GM19395 (cell line): Measurements from ENCODE around the gene RHBDD2.
"Not testable (repeated sequence)": the region's sequence is repeated elsewhere in the genome, so short reads cannot be mapped to it uniquely, and the experiment has no call there.

ENCODE experiments used
- ATAC-seq: cut with Tn5 transposase; IDR thresholded peaks from one replicate; pipeline ENCODE4 v1.9.1; 2021; ENCODE audit warnings: mild to moderate bottlenecking, moderate library complexity; ENCODE audit not compliant: unreplicated experiment

The RHBDD2 gene

DNA sequence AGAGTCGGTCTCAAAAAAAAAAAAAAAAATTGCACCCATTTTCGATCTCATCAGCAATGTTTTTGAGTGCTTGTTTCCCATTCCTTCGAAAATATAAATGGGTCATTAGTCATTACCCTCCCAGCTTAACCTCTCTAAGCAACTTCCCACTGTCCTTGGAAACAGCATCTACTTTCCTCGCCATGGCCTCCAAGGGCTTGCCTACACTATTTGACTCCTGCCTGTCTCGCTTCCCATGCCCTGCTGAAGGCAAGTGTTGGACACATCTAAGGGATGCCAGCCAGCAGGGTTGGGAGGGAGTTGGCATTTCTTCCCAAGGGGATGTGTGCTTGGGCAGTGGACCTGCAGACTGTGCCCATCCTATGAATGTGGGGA lies 12.7 kb upstream of the RHBDD2 start:
- no peak for ATAC-seq

GRCh38 chr7:75866489-75867389 lies 12.1 kb upstream of the RHBDD2 start:
- no peak for ATAC-seq

DNA sequence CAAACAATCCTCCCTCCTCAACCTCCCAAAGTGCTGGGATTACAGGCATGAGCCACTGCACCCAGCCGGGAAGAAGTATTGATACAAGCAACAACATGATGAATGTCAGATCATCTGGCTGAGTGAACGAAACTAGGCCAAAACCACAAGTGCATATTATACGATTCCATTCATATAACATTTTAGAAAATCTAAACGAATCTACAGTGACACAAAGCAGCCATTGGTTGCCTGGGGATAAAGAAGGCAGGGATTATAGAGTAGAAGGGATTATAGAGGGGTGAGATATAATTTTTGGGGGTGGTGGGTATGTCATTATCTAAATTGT lies 11.5 kb upstream of the RHBDD2 start:
- ATAC-seq: no peak

GRCh38 chr7:75868153-75868552 lies 10.7 kb upstream of the RHBDD2 start:
- ATAC-seq: no peak

DNA sequence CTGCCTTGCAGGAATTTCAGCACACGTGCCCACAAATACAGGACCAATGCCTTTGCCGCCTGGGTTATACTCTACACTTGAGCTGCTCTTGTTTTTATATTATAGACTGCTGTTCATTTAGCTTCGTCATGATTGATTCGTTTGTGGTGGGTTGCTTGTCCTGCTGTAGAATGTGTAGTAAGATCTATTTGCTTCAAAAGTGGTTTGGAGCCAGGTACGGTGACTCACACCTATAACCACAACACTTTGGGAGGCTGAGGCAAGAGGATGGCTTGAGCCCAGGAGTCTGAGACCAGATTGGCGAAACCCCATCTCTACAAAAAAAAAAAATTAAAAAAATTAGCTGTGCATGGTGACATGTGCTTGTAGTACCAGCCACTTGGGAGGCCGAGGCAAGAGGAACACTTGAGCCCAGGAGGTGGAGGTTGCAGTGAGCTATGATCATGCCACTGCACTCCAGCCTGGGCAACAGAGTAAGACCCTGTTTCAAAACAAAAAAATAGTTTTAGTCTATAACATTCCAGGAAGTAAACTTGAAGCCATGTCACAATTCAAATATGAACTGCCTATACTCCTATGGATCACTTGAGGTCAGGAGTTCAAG lies 9.0 kb upstream of the RHBDD2 start:
- ATAC-seq: no peak

GRCh38 chr7:75870557-75871161 lies 8.2 kb upstream of the RHBDD2 start:
- no peak for ATAC-seq

- no peak for ATAC-seq
These were observed 6.6 kb upstream of the RHBDD2 start for GRCh38 chr7:75872073-75872782.

GRCh38 chr7:75874180-75874579 lies 4.7 kb upstream of the RHBDD2 start:
- not testable (repeated sequence) for ATAC-seq

DNA sequence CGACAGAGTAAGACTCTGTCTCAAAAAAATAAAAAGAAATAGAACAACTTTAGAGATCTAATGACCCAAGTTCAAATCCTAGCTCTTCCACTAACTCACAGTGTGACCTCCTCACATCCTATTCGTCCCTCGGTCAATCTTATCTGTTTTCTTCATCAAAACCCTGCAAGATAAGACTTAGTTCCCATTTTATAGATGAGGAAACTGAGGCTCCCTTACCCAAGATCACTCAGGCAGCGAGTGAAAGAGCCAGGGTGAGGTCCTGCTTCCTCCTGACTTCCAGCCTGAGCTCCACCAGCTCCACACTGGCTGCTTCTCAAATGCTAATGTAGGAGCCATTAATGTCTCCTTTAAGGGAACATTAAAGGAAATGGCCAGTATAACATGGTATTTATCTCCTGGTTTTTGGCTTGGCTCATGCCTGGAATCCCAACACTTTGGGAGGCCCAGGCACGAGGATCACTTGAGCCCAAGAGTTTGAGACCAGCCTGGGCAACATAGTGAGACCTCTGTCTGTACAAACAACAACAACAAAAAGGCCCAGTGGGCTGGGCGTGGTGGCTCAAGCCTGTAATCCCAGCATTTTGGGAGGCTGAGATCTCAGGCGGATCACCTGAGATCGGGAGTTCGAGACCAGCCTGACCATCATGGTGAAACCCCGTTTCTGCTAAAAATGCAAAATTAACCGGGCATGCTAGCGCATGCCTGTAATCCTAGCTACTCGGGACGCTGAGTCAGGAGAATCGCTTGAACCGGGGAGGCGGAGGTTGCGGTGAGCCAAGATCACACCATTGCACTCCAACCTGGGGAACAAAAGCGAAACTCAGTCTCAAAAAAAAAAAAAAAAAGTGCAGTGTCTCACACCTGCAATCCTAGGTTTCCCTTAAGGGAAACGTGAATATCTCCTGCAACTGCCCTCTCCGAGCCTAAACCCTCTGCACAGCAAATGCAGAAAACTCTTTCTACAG lies 3.4 kb upstream of the RHBDD2 start:
- ATAC-seq: no peak

DNA sequence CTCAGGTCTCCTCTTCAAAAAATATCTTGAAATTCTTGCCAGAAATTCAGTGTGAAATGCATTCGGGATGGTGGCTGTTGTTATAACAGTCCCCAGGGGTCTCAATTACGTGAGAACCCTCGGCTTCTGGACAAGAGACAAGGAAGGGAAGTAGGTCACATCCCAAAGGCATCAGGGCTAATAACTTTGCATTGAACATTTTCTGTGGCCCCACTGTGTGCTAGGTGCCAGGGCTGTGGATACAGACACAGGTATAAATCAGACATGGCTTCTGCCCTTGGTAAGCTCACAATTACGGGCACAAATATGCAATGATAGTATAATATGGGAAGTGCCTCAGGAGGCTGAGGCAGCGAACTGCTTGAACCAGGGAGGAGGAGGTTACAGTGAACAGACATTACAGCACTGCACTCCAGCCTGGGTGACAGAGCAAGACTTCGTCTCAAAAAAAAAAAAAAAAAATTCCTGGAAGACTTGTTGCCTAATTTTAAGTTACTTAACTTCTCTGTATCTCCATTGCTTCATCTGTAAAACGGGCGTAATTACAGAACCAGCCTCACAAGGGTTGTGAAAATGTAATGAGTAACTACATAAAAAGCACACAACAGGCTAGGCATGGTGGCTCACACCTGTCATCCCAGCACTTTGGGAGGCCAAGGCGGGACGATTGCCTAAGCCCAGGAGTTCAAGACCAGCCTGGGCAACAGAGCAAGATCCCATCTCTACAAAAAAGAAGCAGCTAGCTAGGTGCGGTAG lies 2.5 kb upstream of the RHBDD2 start:
- ATAC-seq: no peak

- ATAC-seq: peak; percentile 57
These were observed 494 bp upstream of the RHBDD2 start for GRCh38 chr7:75878312-75878768.

- no peak for ATAC-seq
These were observed 944 bp downstream of the RHBDD2 start for GRCh38 chr7:75879771-75880184.

DNA sequence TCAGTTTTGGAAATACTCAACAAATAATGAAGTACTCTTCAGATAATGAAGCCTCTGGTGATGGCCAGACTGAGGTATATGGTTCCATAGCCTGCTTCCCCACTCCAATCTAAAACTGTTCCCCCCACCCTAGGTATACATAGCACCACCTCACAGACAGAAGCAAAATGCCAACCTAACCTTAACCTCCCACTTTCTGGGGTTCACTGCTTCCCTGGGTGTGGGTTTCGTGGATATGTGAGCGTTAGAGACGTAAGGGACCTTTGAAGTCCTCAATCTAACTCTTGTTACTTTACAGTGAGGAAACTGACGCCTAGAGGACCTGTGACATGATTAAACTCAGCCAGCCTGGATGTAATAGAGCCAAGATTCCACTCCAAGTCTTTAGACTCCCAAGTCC lies 1.4 kb downstream of the RHBDD2 start:
- ATAC-seq: no peak

DNA sequence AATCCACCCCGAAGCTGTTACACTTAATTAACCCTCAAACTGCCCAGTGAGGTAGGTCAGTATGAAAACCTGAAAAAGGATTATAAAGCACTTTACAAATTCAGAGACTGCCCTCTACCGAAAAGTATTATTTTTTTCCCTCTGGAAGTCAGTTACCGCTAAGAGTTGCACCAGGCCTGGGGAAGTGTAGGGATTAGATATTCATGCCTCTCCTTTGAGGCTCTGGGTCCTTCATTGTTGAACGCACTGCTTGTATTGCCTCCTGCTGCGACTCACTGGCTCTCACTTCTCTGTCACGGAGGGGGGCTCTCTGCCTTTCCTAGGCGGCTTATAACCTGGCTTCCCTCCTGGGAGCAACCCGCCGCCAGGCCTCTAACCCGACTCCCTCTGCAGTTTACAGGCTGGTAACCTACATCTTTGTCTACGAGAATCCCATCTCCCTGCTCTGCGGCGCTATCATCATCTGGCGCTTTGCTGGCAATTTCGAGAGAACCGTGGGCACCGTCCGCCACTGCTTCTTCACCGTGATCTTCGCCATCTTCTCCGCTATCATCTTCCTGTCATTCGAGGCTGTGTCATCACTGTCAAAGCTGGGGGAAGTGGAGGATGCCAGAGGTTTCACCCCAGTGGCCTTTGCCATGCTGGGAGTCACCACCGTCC lies 2.7 kb downstream of the RHBDD2 start:
- no peak for ATAC-seq

- ATAC-seq: not testable (repeated sequence)
These were observed 4.5 kb downstream of the RHBDD2 start for GRCh38 chr7:75883265-75883824.

- no peak for ATAC-seq
These were observed 5.6 kb downstream of the RHBDD2 start for GRCh38 chr7:75884476-75884875.

DNA sequence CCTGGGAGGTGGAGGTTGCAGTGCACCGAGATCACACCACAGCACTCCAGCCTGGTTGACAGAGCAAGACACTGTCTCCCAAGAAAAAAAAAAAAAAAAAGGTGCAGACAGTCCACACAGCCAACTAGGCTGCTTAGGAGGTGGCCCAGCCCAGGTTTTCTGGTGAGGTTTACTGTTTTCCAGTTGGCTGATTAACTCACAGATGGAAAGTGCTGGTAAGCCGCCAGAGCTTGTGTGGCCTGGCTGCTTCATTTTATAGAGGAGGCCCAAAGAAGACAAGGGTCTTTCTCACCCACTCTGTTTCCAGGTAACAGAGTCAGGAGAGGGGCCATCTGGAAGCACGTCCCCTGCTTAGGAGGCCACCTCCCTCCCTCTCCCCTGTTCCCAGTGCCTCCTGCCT lies 6.2 kb downstream of the RHBDD2 start:
- no peak for ATAC-seq

- ATAC-seq: no peak
These were observed 9.0 kb downstream of the RHBDD2 start for GRCh38 chr7:75887669-75888369.
